CD14-positive monocyte (primary cell): ENCODE data around the gene DOK5. TPM values are rescaled to one million over a fixed set of nuclear protein-coding genes. Genes with fewer than 3 reads are reported as not detected.

ENCODE experiments used
- DNase-seq, 3 donors: peaks; one replicate each; pipeline ENCODE4 v3.0.0-alpha.2; 2011 to 2022
- H2AFZ ChIP-seq: 2 replicates; pipeline ENCODE4 v1.6.0; 2012; ENCODE audit warnings: mild to moderate bottlenecking, low read depth, low read length, inconsistent platforms; ENCODE audit not compliant: insufficient read depth, poor library complexity, severe bottlenecking
- H3K27ac ChIP-seq, 2 donors: 1 replicate in 1 of 2; 2 replicates in 1 of 2; pipeline ENCODE4 v1.5.1; 2012 to 2013; ENCODE audit warnings: low read length in 2 of 2, control low read depth in 1 of 2, inconsistent platforms in 1 of 2, low read depth in 1 of 2, mild to moderate bottlenecking in 1 of 2
- H3K27me3 ChIP-seq, 2 donors: one replicate each; pipeline versions ENCODE4 v1.6.0 to v1.6.1; 2011 to 2013; ENCODE audit warnings: low read length in 2 of 2; ENCODE audit not compliant: control insufficient read depth in 2 of 2, insufficient read depth in 2 of 2
- H3K36me3 ChIP-seq, 2 donors: replicated peaks in 1 of 2; 1 replicate in 1 of 2; 2 replicates in 1 of 2; pipeline versions ENCODE4 v1.5.1 to v1.6.1; 2012 to 2013; ENCODE audit warnings: low read length in 2 of 2, control low read depth in 1 of 2, inconsistent platforms in 1 of 2, mild to moderate bottlenecking in 1 of 2; ENCODE audit not compliant: insufficient read depth in 2 of 2, control insufficient read depth in 1 of 2
- H3K4me1 ChIP-seq, 2 donors: 1 replicate in 1 of 2; 2 replicates in 1 of 2; pipeline versions ENCODE4 v1.5.1 to v1.6.1; 2012 to 2013; ENCODE audit warnings: low read length in 2 of 2, control low read depth in 1 of 2, inconsistent platforms in 1 of 2, mild to moderate bottlenecking in 1 of 2, moderate library complexity in 1 of 2; ENCODE audit not compliant: insufficient read depth in 2 of 2, control insufficient read depth in 1 of 2
- H3K4me2 ChIP-seq: replicated peaks from 2 replicates; pipeline ENCODE3; 2012; ENCODE audit warnings: low read length, moderate library complexity, mild to moderate bottlenecking; ENCODE audit not compliant: poor library complexity, severe bottlenecking; ENCODE audit errors: extremely low read depth
- H3K4me3 ChIP-seq, 3 experiments: fragments of 200-600 bp in 1 of 3; sonication (generic) in 1 of 3; replicated peaks in 1 of 3; 1 replicate in 2 of 3; 2 replicates in 1 of 3; pipeline ENCODE4 v1.5.1; 2011 to 2013; ENCODE audit warnings: low read length in 3 of 3, mild to moderate bottlenecking in 3 of 3, control low read depth in 2 of 3, low read depth in 2 of 3, inconsistent platforms in 1 of 3, moderate library complexity in 1 of 3
- H3K79me2 ChIP-seq: 2 replicates; pipeline ENCODE4 v1.6.0; 2012; ENCODE audit warnings: mild to moderate bottlenecking, control low read depth, inconsistent platforms, low read length, moderate library complexity; ENCODE audit not compliant: insufficient read depth
- H3K9ac ChIP-seq: 2 replicates; pipeline ENCODE4 v1.6.0; 2017; ENCODE audit warnings: low read length, mild to moderate bottlenecking; ENCODE audit not compliant: insufficient read depth, poor library complexity, severe bottlenecking
- H3K9me3 ChIP-seq, 2 donors: replicated peaks in 1 of 2; 1 replicate in 1 of 2; 2 replicates in 1 of 2; pipeline versions ENCODE4 v1.5.1 to v1.6.1; 2012 to 2013; ENCODE audit warnings: low read length in 2 of 2, control low read depth in 1 of 2; ENCODE audit not compliant: control insufficient read depth in 1 of 2, insufficient read depth in 1 of 2
- H4K20me1 ChIP-seq: 2 replicates; pipeline ENCODE4 v1.6.0; 2012; ENCODE audit warnings: mild to moderate bottlenecking, low read length, control low read depth, moderate library complexity; ENCODE audit not compliant: insufficient read depth
- H3K27ac Mint-ChIP-seq, 7 donors: one replicate each; pipeline ENCODE4 v1.8.0; 2020; ENCODE audit warnings: mild to moderate bottlenecking in 7 of 7, mixed read lengths in 7 of 7, moderate library complexity in 6 of 7, inconsistent platforms in 2 of 7
- H3K27me3 Mint-ChIP-seq, 3 donors: one replicate each; pipeline ENCODE4 v1.8.0; 2021 to 2022; ENCODE audit warnings: low read depth in 3 of 3, mild to moderate bottlenecking in 3 of 3, mixed read lengths in 3 of 3, moderate library complexity in 3 of 3, inconsistent platforms in 1 of 3
- H3K36me3 Mint-ChIP-seq, 2 donors: one replicate each; pipeline ENCODE4 v1.8.0; 2020; ENCODE audit warnings: mixed read lengths in 2 of 2, inconsistent platforms in 1 of 2, mild to moderate bottlenecking in 1 of 2
- H3K4me1 Mint-ChIP-seq: one replicate; pipeline ENCODE4 v1.8.0; 2020; ENCODE audit warnings: mild to moderate bottlenecking, mixed read lengths
- H3K4me3 Mint-ChIP-seq, 2 donors: one replicate each; pipeline ENCODE4 v1.8.0; 2020; ENCODE audit warnings: mild to moderate bottlenecking in 2 of 2, mixed read lengths in 2 of 2, moderate library complexity in 1 of 2
- H3K9me3 Mint-ChIP-seq, 7 donors: one replicate each; pipeline ENCODE4 v1.8.0; 2020 to 2022; ENCODE audit warnings: mixed read lengths in 7 of 7, mild to moderate bottlenecking in 6 of 7, moderate library complexity in 6 of 7, inconsistent platforms in 2 of 7
- WGBS: methylation state at CpG from one replicate; pipeline ENCODE4 v1.1.5; 2013; ENCODE audit warnings: missing lambda C conversion rate; ENCODE audit not compliant: insufficient coverage; 5-methylcytosine and 5-hydroxymethylcytosine counted together
- intact Hi-C, 2 donors: fragments of 100-400 bp; cut with micrococcal nuclease; formaldehyde crosslinking; loops; one replicate each; pipeline versions ENCODE4 v1.15.0 to v1.15.1; 2023
- polyA plus RNA-seq, 3 donors: library from polyadenylated mRNA; depleted of rRNA in 1 of 3; unstranded in 2 of 3; stranded (reverse) in 1 of 3; fragments of 300-500 nt in 2 of 3; fragments of >200 nt in 1 of 3; fragmentation: Illumina TruSeq in 2 of 3; gene quantifications; 1 replicate in 2 of 3; 2 replicates in 1 of 3; pipeline ENCODE4 v1.2.3, GENCODE V29; 2012 to 2021
- TF ChIP-seq, protein P1 (sequence below): fragments of 200-600 bp; IDR thresholded peaks from one replicate; pipeline ENCODE4 v1.8.0; 2022; ENCODE audit warnings: antibody characterized with exemption, mild to moderate bottlenecking

DOK5 gene
- polyA plus RNA-seq, 3 donors = not detected

DNA sequence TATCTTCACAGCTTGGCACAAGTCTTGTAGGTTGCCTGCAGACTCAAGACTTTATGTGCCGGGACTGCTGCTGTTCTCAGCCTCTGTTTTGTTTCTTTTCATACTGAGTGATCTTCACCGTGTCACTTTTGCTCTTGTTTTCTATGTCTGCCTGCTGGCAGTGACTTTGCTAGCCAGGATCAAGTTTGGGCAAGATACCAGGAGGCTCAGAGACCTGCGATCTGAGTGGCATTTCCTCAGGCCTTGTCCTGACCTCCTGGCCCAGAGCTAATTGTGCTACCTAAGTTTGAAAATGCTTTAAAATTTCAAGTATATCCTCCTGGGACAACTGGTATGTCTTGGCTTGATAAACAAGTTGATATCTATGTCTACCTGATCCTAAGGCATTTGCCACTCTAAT lies 57.2 kb downstream of the DOK5 start:
- no peaks in the 10 kb centered on the region for H3K9me3 ChIP-seq
- WGBS = 95% methylated on average over 3 of the region's 3 CpGs
- no peak overlapping the region for H3K9ac ChIP-seq
- H4K20me1 ChIP-seq = no peaks in the 10 kb centered on the region
- no peaks in the 10 kb centered on the region for H3K79me2 ChIP-seq
- no peak overlapping the region for H3K27ac ChIP-seq
- DNase-seq = no peak
- Mint-ChIP-seq H3K27me3 (peaks cover 0 to 3% (median 2%) of the 10 kb centered on the region in 3 donors), H3K36me3 (no peaks in the 10 kb centered on the region), H3K4me3 (no peak overlapping the region), H3K4me1 (peaks cover 7% of the 10 kb centered on the region), H3K9me3 (peaks cover 0 to 16% (median 6%) of the 10 kb centered on the region in 7 donors), H3K27ac (no peak overlapping the region)
- intact Hi-C loops = no loop called here
- TF ChIP-seq, protein P1, sequence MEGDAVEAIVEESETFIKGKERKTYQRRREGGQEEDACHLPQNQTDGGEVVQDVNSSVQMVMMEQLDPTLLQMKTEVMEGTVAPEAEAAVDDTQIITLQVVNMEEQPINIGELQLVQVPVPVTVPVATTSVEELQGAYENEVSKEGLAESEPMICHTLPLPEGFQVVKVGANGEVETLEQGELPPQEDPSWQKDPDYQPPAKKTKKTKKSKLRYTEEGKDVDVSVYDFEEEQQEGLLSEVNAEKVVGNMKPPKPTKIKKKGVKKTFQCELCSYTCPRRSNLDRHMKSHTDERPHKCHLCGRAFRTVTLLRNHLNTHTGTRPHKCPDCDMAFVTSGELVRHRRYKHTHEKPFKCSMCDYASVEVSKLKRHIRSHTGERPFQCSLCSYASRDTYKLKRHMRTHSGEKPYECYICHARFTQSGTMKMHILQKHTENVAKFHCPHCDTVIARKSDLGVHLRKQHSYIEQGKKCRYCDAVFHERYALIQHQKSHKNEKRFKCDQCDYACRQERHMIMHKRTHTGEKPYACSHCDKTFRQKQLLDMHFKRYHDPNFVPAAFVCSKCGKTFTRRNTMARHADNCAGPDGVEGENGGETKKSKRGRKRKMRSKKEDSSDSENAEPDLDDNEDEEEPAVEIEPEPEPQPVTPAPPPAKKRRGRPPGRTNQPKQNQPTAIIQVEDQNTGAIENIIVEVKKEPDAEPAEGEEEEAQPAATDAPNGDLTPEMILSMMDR = no peak
- no peak overlapping the region for H3K4me3 ChIP-seq
- no peaks in the 10 kb centered on the region for H3K27me3 ChIP-seq
- H3K4me1 ChIP-seq = peaks cover 0 to 2% of the 10 kb centered on the region in 2 donors
- no peaks in the 10 kb centered on the region for H3K36me3 ChIP-seq
- no peak overlapping the region for H2AFZ ChIP-seq
- no peak overlapping the region for H3K4me2 ChIP-seq

DNA sequence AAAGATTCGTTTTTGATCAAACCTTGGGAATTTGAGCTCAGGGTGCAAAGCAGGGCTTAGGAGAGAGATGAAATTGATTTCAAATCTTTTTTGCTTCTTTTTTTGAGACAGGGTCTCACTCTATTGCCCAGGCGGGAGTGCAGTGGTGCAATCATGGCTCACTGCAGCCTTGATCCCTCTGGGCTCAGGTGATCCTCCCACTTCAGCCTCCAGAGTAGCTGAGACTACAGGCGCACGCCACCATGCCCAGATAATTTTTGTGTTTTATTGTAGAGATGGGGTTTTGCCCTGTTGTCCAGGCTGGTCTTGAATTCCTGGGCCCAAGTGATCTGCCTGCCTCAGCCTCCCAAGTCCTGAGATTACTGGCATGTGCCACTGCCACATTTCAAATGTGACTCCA lies 58.7 kb downstream of the DOK5 start:
- H3K4me3 ChIP-seq = no peak overlapping the region
- H3K4me1 ChIP-seq = peaks cover 0 to 2% of the 10 kb centered on the region in 2 donors
- no peak overlapping the region for H3K4me2 ChIP-seq
- DNase-seq = no peak
- H3K9ac ChIP-seq = no peak overlapping the region
- no peaks in the 10 kb centered on the region for H3K27me3 ChIP-seq
- no peaks in the 10 kb centered on the region for H3K79me2 ChIP-seq
- no peaks in the 10 kb centered on the region for H3K36me3 ChIP-seq
- TF ChIP-seq, protein P1 = no peak
- no peak overlapping the region for H3K4me3 Mint-ChIP-seq
- H3K27me3 Mint-ChIP-seq = peaks cover 0 to 3% (median 2%) of the 10 kb centered on the region in 3 donors
- H3K27ac Mint-ChIP-seq = no peak overlapping the region
- H3K36me3 Mint-ChIP-seq = no peaks in the 10 kb centered on the region
- H2AFZ ChIP-seq = no peak overlapping the region
- H3K27ac ChIP-seq = no peak overlapping the region
- intact Hi-C loops = no loop called here
- no CpG with 5 or more reads among the region's 4 CpGs for WGBS
- H4K20me1 ChIP-seq = no peaks in the 10 kb centered on the region
- peaks cover 7% of the 10 kb centered on the region for H3K4me1 Mint-ChIP-seq
- peaks cover 0 to 6% of the 10 kb centered on the region in 2 donors for H3K9me3 ChIP-seq
- H3K9me3 Mint-ChIP-seq = peaks cover 2 to 22% (median 10%) of the 10 kb centered on the region in 7 donors
